Measurements from ENCODE around the gene SUN2. TPM values are rescaled to one million over a fixed set of nuclear protein-coding genes. Genes with fewer than 3 reads are reported as not detected.

The SUN2 gene
- total RNA-seq, 1 donor from 2014 or later = 40.2 TPM

- Histone ChIP-seq H3K9ac (ENCODE audit: low read depth in 1 of 3, low read length in 3 of 3) (no peak overlapping the region), H3K4me1 (ENCODE audit: control insufficient read depth in 3 of 3, insufficient read depth in 3 of 3, low read length in 3 of 3) (peaks cover 3 to 25% (median 18%) of the 10 kb centered on the region in 3 donors), H3K27me3 (ENCODE audit: control insufficient read depth in 3 of 3, insufficient read depth in 3 of 3, low read length in 3 of 3) (no peaks in the 10 kb centered on the region), H3K27ac (ENCODE audit: low read depth, low read length) (no peak overlapping the region), H3K9me3 (ENCODE audit: control insufficient read depth in 3 of 3, low read length in 3 of 3) (no peaks in the 10 kb centered on the region), H3K4me3 (ENCODE audit: low read length in 3 of 3) (no peak overlapping the region), H3K36me3 (ENCODE audit: control insufficient read depth in 3 of 3, insufficient read depth in 3 of 3, low read length in 3 of 3) (peaks cover 10 to 16% (median 11%) of the 10 kb centered on the region in 3 donors)
Measured at GRCh38 chr22:38781033-38781432, 25.2 kb upstream of the SUN2 start.

- Histone ChIP-seq H3K4me1 (ENCODE audit: control insufficient read depth in 3 of 3, insufficient read depth in 3 of 3, low read length in 3 of 3) (peaks cover 0 to 25% (median 18%) of the 10 kb centered on the region in 3 donors), H3K4me3 (ENCODE audit: low read length in 3 of 3) (peak overlapping the region in 1 of 3 donors; percentile 13), H3K36me3 (ENCODE audit: control insufficient read depth in 3 of 3, insufficient read depth in 3 of 3, low read length in 3 of 3) (peaks cover 8 to 16% (median 11%) of the 10 kb centered on the region in 3 donors), H3K27ac (ENCODE audit: low read depth, low read length) (peak overlapping the region; percentile 12), H3K9ac (ENCODE audit: low read depth in 1 of 3, low read length in 3 of 3) (no peak overlapping the region), H3K27me3 (ENCODE audit: control insufficient read depth in 3 of 3, insufficient read depth in 3 of 3, low read length in 3 of 3) (no peaks in the 10 kb centered on the region), H3K9me3 (ENCODE audit: control insufficient read depth in 3 of 3, low read length in 3 of 3) (no peaks in the 10 kb centered on the region)
Measured at GRCh38 chr22:38777087-38777671, 21.4 kb upstream of the SUN2 start.

GRCh38 chr22:38776086-38776485 is 20.3 kb upstream of the SUN2 start:
- Histone ChIP-seq H3K9me3 (ENCODE audit: control insufficient read depth in 3 of 3, low read length in 3 of 3) (no peaks in the 10 kb centered on the region), H3K27ac (ENCODE audit: low read depth, low read length) (no peak overlapping the region), H3K27me3 (ENCODE audit: control insufficient read depth in 3 of 3, insufficient read depth in 3 of 3, low read length in 3 of 3) (no peaks in the 10 kb centered on the region), H3K9ac (ENCODE audit: low read depth in 1 of 3, low read length in 3 of 3) (no peak overlapping the region), H3K36me3 (ENCODE audit: control insufficient read depth in 3 of 3, insufficient read depth in 3 of 3, low read length in 3 of 3) (peaks cover 7 to 16% (median 8%) of the 10 kb centered on the region in 3 donors), H3K4me3 (ENCODE audit: low read length in 3 of 3) (no peak overlapping the region), H3K4me1 (ENCODE audit: control insufficient read depth in 3 of 3, insufficient read depth in 3 of 3, low read length in 3 of 3) (peaks cover 0 to 20% (median 16%) of the 10 kb centered on the region in 3 donors)

GRCh38 chr22:38775656-38776055 is 19.9 kb upstream of the SUN2 start:
- Histone ChIP-seq H3K27me3 (ENCODE audit: control insufficient read depth in 3 of 3, insufficient read depth in 3 of 3, low read length in 3 of 3) (no peaks in the 10 kb centered on the region), H3K36me3 (ENCODE audit: control insufficient read depth in 3 of 3, insufficient read depth in 3 of 3, low read length in 3 of 3) (peaks cover 3 to 11% (median 5%) of the 10 kb centered on the region in 3 donors), H3K9ac (ENCODE audit: low read depth in 1 of 3, low read length in 3 of 3) (no peak overlapping the region), H3K4me1 (ENCODE audit: control insufficient read depth in 3 of 3, insufficient read depth in 3 of 3, low read length in 3 of 3) (peaks cover 0 to 18% (median 14%) of the 10 kb centered on the region in 3 donors), H3K27ac (ENCODE audit: low read depth, low read length) (no peak overlapping the region), H3K9me3 (ENCODE audit: control insufficient read depth in 3 of 3, low read length in 3 of 3) (no peaks in the 10 kb centered on the region), H3K4me3 (ENCODE audit: low read length in 3 of 3) (no peak overlapping the region)

- Histone ChIP-seq H3K4me3 (ENCODE audit: low read length in 3 of 3) (no peak overlapping the region), H3K27ac (ENCODE audit: low read depth, low read length) (no peak overlapping the region), H3K36me3 (ENCODE audit: control insufficient read depth in 3 of 3, insufficient read depth in 3 of 3, low read length in 3 of 3) (peaks cover 0 to 6% (median 3%) of the 10 kb centered on the region in 3 donors), H3K9ac (ENCODE audit: low read depth in 1 of 3, low read length in 3 of 3) (no peak overlapping the region), H3K4me1 (ENCODE audit: control insufficient read depth in 3 of 3, insufficient read depth in 3 of 3, low read length in 3 of 3) (peaks cover 0 to 18% (median 14%) of the 10 kb centered on the region in 3 donors), H3K9me3 (ENCODE audit: control insufficient read depth in 3 of 3, low read length in 3 of 3) (no peaks in the 10 kb centered on the region), H3K27me3 (ENCODE audit: control insufficient read depth in 3 of 3, insufficient read depth in 3 of 3, low read length in 3 of 3) (no peaks in the 10 kb centered on the region)
Measured at GRCh38 chr22:38774496-38775166, 18.8 kb upstream of the SUN2 start.

GRCh38 chr22:38773363-38773946 is 17.7 kb upstream of the SUN2 start:
- H3K27ac ChIP-seq (ENCODE audit: low read depth, low read length) = no peak overlapping the region
- peaks cover 0 to 18% (median 14%) of the 10 kb centered on the region in 3 donors for H3K4me1 ChIP-seq (ENCODE audit: control insufficient read depth in 3 of 3, insufficient read depth in 3 of 3, low read length in 3 of 3)
- H3K36me3 ChIP-seq (ENCODE audit: control insufficient read depth in 3 of 3, insufficient read depth in 3 of 3, low read length in 3 of 3) = peaks cover 0 to 2% (median 0%) of the 10 kb centered on the region in 3 donors
- H3K27me3 ChIP-seq (ENCODE audit: control insufficient read depth in 3 of 3, insufficient read depth in 3 of 3, low read length in 3 of 3) = peaks cover 0 to 3% (median 0%) of the 10 kb centered on the region in 3 donors
- H3K4me3 ChIP-seq (ENCODE audit: low read length in 3 of 3) = no peak overlapping the region
- H3K9me3 ChIP-seq (ENCODE audit: control insufficient read depth in 3 of 3, low read length in 3 of 3) = no peaks in the 10 kb centered on the region
- H3K9ac ChIP-seq (ENCODE audit: low read depth in 1 of 3, low read length in 3 of 3) = no peak overlapping the region

GRCh38 chr22:38772623-38772873 is 16.8 kb upstream of the SUN2 start:
- Histone ChIP-seq H3K4me3 (ENCODE audit: low read length in 3 of 3) (no peak overlapping the region), H3K27ac (ENCODE audit: low read depth, low read length) (no peak overlapping the region), H3K9ac (ENCODE audit: low read depth in 1 of 3, low read length in 3 of 3) (no peak overlapping the region), H3K9me3 (ENCODE audit: control insufficient read depth in 3 of 3, low read length in 3 of 3) (no peaks in the 10 kb centered on the region), H3K36me3 (ENCODE audit: control insufficient read depth in 3 of 3, insufficient read depth in 3 of 3, low read length in 3 of 3) (no peaks in the 10 kb centered on the region), H3K27me3 (ENCODE audit: control insufficient read depth in 3 of 3, insufficient read depth in 3 of 3, low read length in 3 of 3) (peaks cover 2 to 4% (median 3%) of the 10 kb centered on the region in 3 donors), H3K4me1 (ENCODE audit: control insufficient read depth in 3 of 3, insufficient read depth in 3 of 3, low read length in 3 of 3) (peaks cover 0 to 12% (median 12%) of the 10 kb centered on the region in 3 donors)

GRCh38 chr22:38770257-38770949 is 14.6 kb upstream of the SUN2 start:
- Histone ChIP-seq H3K27ac (ENCODE audit: low read depth, low read length) (no peak overlapping the region), H3K9ac (ENCODE audit: low read depth in 1 of 3, low read length in 3 of 3) (no peak overlapping the region), H3K9me3 (ENCODE audit: control insufficient read depth in 3 of 3, low read length in 3 of 3) (no peaks in the 10 kb centered on the region), H3K4me1 (ENCODE audit: control insufficient read depth in 3 of 3, insufficient read depth in 3 of 3, low read length in 3 of 3) (peaks cover 0 to 3% (median 0%) of the 10 kb centered on the region in 3 donors), H3K27me3 (ENCODE audit: control insufficient read depth in 3 of 3, insufficient read depth in 3 of 3, low read length in 3 of 3) (peaks cover 3 to 16% (median 14%) of the 10 kb centered on the region in 3 donors), H3K36me3 (ENCODE audit: control insufficient read depth in 3 of 3, insufficient read depth in 3 of 3, low read length in 3 of 3) (no peaks in the 10 kb centered on the region), H3K4me3 (ENCODE audit: low read length in 3 of 3) (no peak overlapping the region)

- H3K9ac ChIP-seq (ENCODE audit: low read depth in 1 of 3, low read length in 3 of 3) = no peak overlapping the region
- H3K27ac ChIP-seq (ENCODE audit: low read depth, low read length) = no peak overlapping the region
- peaks cover 3 to 24% (median 16%) of the 10 kb centered on the region in 3 donors for H3K27me3 ChIP-seq (ENCODE audit: control insufficient read depth in 3 of 3, insufficient read depth in 3 of 3, low read length in 3 of 3)
- H3K4me1 ChIP-seq (ENCODE audit: control insufficient read depth in 3 of 3, insufficient read depth in 3 of 3, low read length in 3 of 3) = peaks cover 0 to 13% (median 3%) of the 10 kb centered on the region in 3 donors
- no peaks in the 10 kb centered on the region for H3K9me3 ChIP-seq (ENCODE audit: control insufficient read depth in 3 of 3, low read length in 3 of 3)
- no peaks in the 10 kb centered on the region for H3K36me3 ChIP-seq (ENCODE audit: control insufficient read depth in 3 of 3, insufficient read depth in 3 of 3, low read length in 3 of 3)
- no peak overlapping the region for H3K4me3 ChIP-seq (ENCODE audit: low read length in 3 of 3)
Measured at GRCh38 chr22:38768036-38768435, 12.2 kb upstream of the SUN2 start.

- H3K9me3 ChIP-seq (ENCODE audit: control insufficient read depth in 3 of 3, low read length in 3 of 3) = no peaks in the 10 kb centered on the region
- H3K27ac ChIP-seq (ENCODE audit: low read depth, low read length) = no peak overlapping the region
- H3K27me3 ChIP-seq (ENCODE audit: control insufficient read depth in 3 of 3, insufficient read depth in 3 of 3, low read length in 3 of 3) = peaks cover 3 to 29% (median 16%) of the 10 kb centered on the region in 3 donors
- no peak overlapping the region for H3K4me3 ChIP-seq (ENCODE audit: low read length in 3 of 3)
- no peak overlapping the region for H3K9ac ChIP-seq (ENCODE audit: low read depth in 1 of 3, low read length in 3 of 3)
- H3K4me1 ChIP-seq (ENCODE audit: control insufficient read depth in 3 of 3, insufficient read depth in 3 of 3, low read length in 3 of 3) = peaks cover 0 to 13% (median 3%) of the 10 kb centered on the region in 3 donors
- no peaks in the 10 kb centered on the region for H3K36me3 ChIP-seq (ENCODE audit: control insufficient read depth in 3 of 3, insufficient read depth in 3 of 3, low read length in 3 of 3)
Measured at GRCh38 chr22:38767313-38767712, 11.5 kb upstream of the SUN2 start.
